HepG2 (cell line): ENCODE measurements around the gene LTC4S. TPM values are rescaled to one million over a fixed set of nuclear protein-coding genes. Genes with fewer than 3 reads are reported as not detected.

Experiments
- ATAC-seq: fragments of 200-7000 bp; cut with Tn5 transposase; 3 replicates; pipeline ENCODE4 v1.9.1; 2020; ENCODE audit warnings: mild to moderate bottlenecking, moderate library complexity
- BruUV-seq: library from RNA; stranded (reverse); fragments of 400-500 nt; replicated peaks from 2 replicates; lab custom pipeline; 2021; lab: Mats Ljungman, UMichigan
- CTCF ChIA-PET: fragments of 300-600 bp; formaldehyde crosslinking; extraction: SDS; loops from one replicate; lab custom pipeline; 2021; ENCODE audit warnings: low total read pairs, inconsistent platforms, low intra/inter-chr PET ratio; lab: Yijun Ruan, JAX
- POLR2A ChIA-PET: fragments of 350-600 bp; sonication (Branson Sonifier 250); formaldehyde crosslinking; loops from one replicate; lab custom pipeline; 2020; ENCODE audit warnings: antibody characterized with exemption, inconsistent platforms; lab: Yijun Ruan, JAX
- DNase-seq: peaks from one replicate; pipeline ENCODE4 v3.0.0-alpha.2; 2015; ENCODE audit warnings: low spot score
- FAIRE-seq: peaks from 3 replicates; lab custom pipeline; 2011; peaks lifted over from hg19 to GRCh38; lab: Jason Lieb, UNC
- H2AFZ ChIP-seq: one replicate; pipeline ENCODE4 v1.6.1; 2011; ENCODE audit warnings: low read length, inconsistent platforms
- H3K27ac ChIP-seq: fragments of 300-600 bp; 3 replicates; pipeline ENCODE4 v1.8.0; 2011; ENCODE audit warnings: mixed run types, mild to moderate bottlenecking, mixed read lengths, low read length, inconsistent platforms; ENCODE audit not compliant: insufficient read depth; ENCODE audit errors: extremely low read length
- H3K27me3 ChIP-seq, 2 experiments: fragments of 200-600 bp in 1 of 2; 2 replicates in 1 of 2; 3 replicates in 1 of 2; pipeline versions ENCODE4 v1.6.0 to v1.8.0; 2011; ENCODE audit warnings: low read length in 2 of 2, mild to moderate bottlenecking in 2 of 2, moderate library complexity in 2 of 2, inconsistent platforms in 1 of 2; ENCODE audit not compliant: insufficient read depth in 2 of 2, control insufficient read depth in 1 of 2
- H3K36me3 ChIP-seq, 2 experiments: fragments of 200-600 bp in 1 of 2; replicated peaks in 1 of 2; 2 replicates in 1 of 2; 3 replicates in 1 of 2; pipeline versions ENCODE4 v1.5.1 to v1.8.0; 2011; ENCODE audit warnings: low read length in 2 of 2, inconsistent platforms in 1 of 2; ENCODE audit not compliant: insufficient read depth in 2 of 2, control insufficient read depth in 1 of 2
- H3K4me1 ChIP-seq: 2 replicates; pipeline ENCODE4 v1.5.1; 2012; ENCODE audit warnings: low read length, inconsistent platforms; ENCODE audit not compliant: insufficient read depth
- H3K4me2 ChIP-seq: 2 replicates; pipeline ENCODE4 v1.6.0; 2011; ENCODE audit warnings: low read depth, low read length, inconsistent platforms
- H3K4me3 ChIP-seq, 3 experiments: fragments of 200-600 bp in 1 of 3; sonication (generic), shearing (Covaris generic) in 1 of 3; replicated peaks in 1 of 3; 2 replicates each; pipeline ENCODE4 v1.5.1; 2011 to 2016; ENCODE audit warnings: low read length in 3 of 3, inconsistent platforms in 2 of 3, low read depth in 2 of 3, mild to moderate bottlenecking in 2 of 3, control low read depth in 1 of 3, mixed read lengths in 1 of 3; ENCODE audit not compliant: insufficient read depth in 1 of 3
- H3K79me2 ChIP-seq: one replicate; pipeline ENCODE4 v1.6.1; 2011; ENCODE audit warnings: low read length, inconsistent platforms; ENCODE audit not compliant: insufficient read depth
- H3K9ac ChIP-seq: 2 replicates; pipeline ENCODE4 v1.6.0; 2011; ENCODE audit warnings: mild to moderate bottlenecking, low read depth, low read length, inconsistent platforms; ENCODE audit not compliant: insufficient read depth
- H3K9me3 ChIP-seq: 2 replicates; pipeline ENCODE4 v1.5.1; 2012; ENCODE audit warnings: mild to moderate bottlenecking, low read length
- H4K20me1 ChIP-seq: 2 replicates; pipeline ENCODE4 v1.6.0; 2011; ENCODE audit warnings: inconsistent platforms, mild to moderate bottlenecking, low read length, moderate library complexity; ENCODE audit not compliant: insufficient read depth
- AGO2 ChIP-seq: fragments of 200-400 bp; formaldehyde crosslinking; optimal IDR thresholded peaks from 2 replicates; pipeline ENCODE3; 2017; ENCODE audit warnings: mild to moderate bottlenecking, low read depth, low read length, moderate library complexity
- KDM4B ChIP-seq: sonication (generic); formaldehyde crosslinking; IDR thresholded peaks from 2 replicates; pipeline ENCODE4 v1.4.0; 2020; ENCODE audit warnings: missing genetic modification reagents
- KDM5A ChIP-seq: fragments of 200-600 bp; sonication (generic); IDR thresholded peaks from 2 replicates; pipeline ENCODE4 v1.7.0; 2018; ENCODE audit warnings: antibody characterized with exemption, mild to moderate bottlenecking, low read length, borderline replicate concordance
- ZNF512B ChIP-seq: sonication (generic); formaldehyde crosslinking; IDR thresholded peaks from 2 replicates; pipeline ENCODE4 v1.5.1; 2020; ENCODE audit warnings: missing genetic modification reagents, mild to moderate bottlenecking, borderline replicate concordance
- WGBS: methylation state at CpG from one replicate; pipeline ENCODE4 v1.1.6; 2017; ENCODE audit warnings: low lambda C conversion rate; 5-methylcytosine and 5-hydroxymethylcytosine counted together
- in situ Hi-C: cut with HindIII; loops from 2 replicates; pipeline ENCODE4 v1.10.0; 2017; ENCODE audit warnings: low pct_unique_long_range_greater_than_20kb; ENCODE audit not compliant: extremely low pct_ligation_motif_present
- intact Hi-C: fragments of 100-400 bp; cut with micrococcal nuclease; formaldehyde crosslinking; loops from one replicate; pipeline ENCODE4 v1.10.0; 2022; ENCODE audit not compliant: unreplicated experiment
- polyA plus RNA-seq, 8 experiments: library from polyadenylated mRNA; depleted of rRNA in 3 of 8; stranded (reverse) in 7 of 8; unstranded in 1 of 8; fragments of >200 nt; fragmentation: Illumina TruSeq in 4 of 8; extraction: Trizol in 4 of 8; gene quantifications; 2 replicates each; pipeline versions ENCODE4 v1.2.1 to v1.2.3, GENCODE V29; 2011 to 2016; ENCODE audit warnings: low read depth in 4 of 8, missing spikeins in 1 of 8, mixed read lengths in 1 of 8; ENCODE audit not compliant: insufficient read depth in 1 of 8
- total RNA-seq, 5 experiments: library from RNA; depleted of rRNA; stranded (reverse); fragments of >200 nt; fragmentation: Illumina TruSeq; extraction: Trizol; gene quantifications; 2 replicates each; pipeline ENCODE4 v1.2.3, GENCODE V29; 2016; ENCODE audit warnings: low read depth in 1 of 5
- TF ChIP-seq, protein P1 (sequence below): sonication (generic); formaldehyde crosslinking; IDR thresholded peaks from 2 replicates; pipeline ENCODE4 v1.8.1; 2023; ENCODE audit warnings: mild to moderate bottlenecking, moderate library complexity, missing genetic modification reagents
- TF ChIP-seq, protein P2 (sequence below): sonication (generic); formaldehyde crosslinking; IDR thresholded peaks from 2 replicates; pipeline ENCODE4 v1.4.0; 2020; ENCODE audit warnings: missing genetic modification reagents

The LTC4S gene
- total and polyA plus RNA-seq, 2 of the 13 experiments (the other 11 are each of a cell fraction or from before 2014, with no cell fraction given): 0.35 TPM; not detected in 1

DNA sequence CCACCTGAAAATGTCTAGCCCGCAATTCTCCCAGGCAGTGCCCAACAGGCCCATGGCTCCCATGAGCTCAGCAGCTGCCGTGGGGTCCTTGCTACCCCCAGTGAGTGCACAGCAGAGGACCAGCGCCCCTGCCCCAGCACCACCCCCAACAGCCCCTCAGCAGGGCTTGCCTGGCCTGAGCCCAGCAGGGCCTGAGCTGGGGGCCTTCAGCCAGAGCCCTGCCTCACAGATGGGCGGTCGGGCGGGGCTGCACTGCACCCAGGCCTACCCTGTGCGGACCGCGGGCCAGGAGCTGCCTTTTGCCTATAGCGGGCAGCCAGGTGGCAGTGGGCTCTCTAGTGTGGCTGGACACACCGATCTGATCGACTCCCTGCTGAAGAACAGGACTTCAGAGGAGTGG lies 19.3 kb upstream of the LTC4S start:
- Histone ChIP-seq H3K27ac (no peak overlapping the region), H3K27me3 (no peaks in the 10 kb centered on the region), H3K9me3 (no peaks in the 10 kb centered on the region), H3K79me2 (no peaks in the 10 kb centered on the region), H3K4me2 (no peak overlapping the region), H3K4me1 (no peaks in the 10 kb centered on the region), H3K36me3 (peaks cover 30 to 81% of the 10 kb centered on the region in 2 experiments), H3K9ac (no peak overlapping the region)
- FAIRE-seq: no peak
- POLR2A ChIA-PET: no interaction called here
- intact Hi-C loops: no loop called here
- TF ChIP-seq AGO2 (peak; percentile 38), ZNF512B (CRISPR knock-in tag) (no peak)
- TF ChIP-seq, all 625 proteins: peak for 1
- Histone ChIP-seq H4K20me1 (no peaks in the 10 kb centered on the region), H3K4me3 (no peak overlapping the region), H2AFZ (no peak overlapping the region)
- in situ Hi-C loops: loop anchor here (25.0 kb wide), 1 partner anchor 313 kb away; no protein-coding TSS in a partner anchor
- CTCF ChIA-PET: no interaction called here
- no TSS peak for BruUV-seq
- peak; percentile 31; the same call in 1 of the 3 replicates for ATAC-seq
- 100% methylated on average over 2 of the region's 12 CpGs for WGBS
- no peak for DNase-seq

DNA sequence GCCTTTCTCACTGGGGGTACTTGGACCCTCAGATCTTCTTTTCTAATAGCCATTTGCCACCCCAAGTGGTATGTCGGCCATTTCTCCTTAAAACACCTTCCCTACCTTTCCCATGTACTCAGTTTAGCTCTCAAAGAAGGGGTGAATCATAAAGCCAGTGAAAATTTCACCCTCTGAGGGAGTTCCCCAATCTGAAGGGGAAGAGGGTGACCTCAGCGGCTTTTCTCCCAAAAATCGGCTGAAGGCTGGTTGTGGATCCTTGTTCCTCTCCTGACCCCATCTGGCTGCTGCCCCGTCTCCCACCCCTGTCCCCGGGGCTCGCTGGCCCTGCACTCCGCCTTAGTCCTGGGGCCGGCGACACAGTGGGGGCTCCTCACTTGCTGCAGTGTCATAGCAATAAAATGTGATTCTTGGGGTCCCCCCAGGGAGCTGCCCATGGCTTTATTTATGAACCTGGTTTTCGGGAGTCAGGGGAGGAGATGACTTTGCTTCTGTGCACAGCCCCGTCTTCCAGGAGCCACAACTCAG lies 17.3 kb upstream of the LTC4S start:
- Histone ChIP-seq H2AFZ (no peak overlapping the region), H3K4me3 (no peak overlapping the region), H3K27ac (no peak overlapping the region), H4K20me1 (no peaks in the 10 kb centered on the region), H3K4me2 (no peak overlapping the region), H3K9me3 (no peaks in the 10 kb centered on the region), H3K27me3 (no peaks in the 10 kb centered on the region), H3K79me2 (no peaks in the 10 kb centered on the region)
- intact Hi-C loops: no loop called here
- BruUV-seq: no TSS peak
- no peak for DNase-seq
- TF ChIP-seq KDM4B (CRISPR knock-in tag) (no peak), KDM5A (no peak)
- TF ChIP-seq, protein P1, sequence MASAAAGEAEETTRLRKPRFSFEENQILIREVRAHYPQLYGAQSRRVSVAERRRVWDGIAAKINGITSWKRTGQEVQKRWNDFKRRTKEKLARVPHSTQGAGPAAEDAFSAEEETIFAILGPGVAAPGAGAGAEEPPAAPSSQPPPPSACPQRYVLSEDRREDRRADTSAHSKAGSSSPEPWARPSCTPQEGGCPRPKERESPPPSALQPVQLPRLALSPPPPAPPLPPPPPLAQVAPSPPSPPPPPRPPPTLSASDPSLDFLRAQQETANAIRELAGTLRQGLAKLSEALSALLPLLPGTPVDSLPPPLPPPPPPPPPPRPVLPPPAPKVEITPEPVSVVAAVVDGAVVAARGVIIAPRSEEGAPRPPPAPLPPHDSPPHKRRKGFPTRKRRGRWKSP (CRISPR knock-in tag): no peak
- TF ChIP-seq, protein P2, sequence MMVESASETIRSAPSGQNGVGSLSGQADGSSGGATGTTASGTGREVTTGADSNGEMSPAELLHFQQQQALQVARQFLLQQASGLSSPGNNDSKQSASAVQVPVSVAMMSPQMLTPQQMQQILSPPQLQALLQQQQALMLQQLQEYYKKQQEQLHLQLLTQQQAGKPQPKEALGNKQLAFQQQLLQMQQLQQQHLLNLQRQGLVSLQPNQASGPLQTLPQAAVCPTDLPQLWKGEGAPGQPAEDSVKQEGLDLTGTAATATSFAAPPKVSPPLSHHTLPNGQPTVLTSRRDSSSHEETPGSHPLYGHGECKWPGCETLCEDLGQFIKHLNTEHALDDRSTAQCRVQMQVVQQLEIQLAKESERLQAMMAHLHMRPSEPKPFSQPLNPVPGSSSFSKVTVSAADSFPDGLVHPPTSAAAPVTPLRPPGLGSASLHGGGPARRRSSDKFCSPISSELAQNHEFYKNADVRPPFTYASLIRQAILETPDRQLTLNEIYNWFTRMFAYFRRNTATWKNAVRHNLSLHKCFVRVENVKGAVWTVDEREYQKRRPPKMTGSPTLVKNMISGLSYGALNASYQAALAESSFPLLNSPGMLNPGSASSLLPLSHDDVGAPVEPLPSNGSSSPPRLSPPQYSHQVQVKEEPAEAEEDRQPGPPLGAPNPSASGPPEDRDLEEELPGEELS (CRISPR knock-in tag): no peak
- TF ChIP-seq, all 625 proteins: peak for 0
- Histone ChIP-seq H3K4me1 (no peaks in the 10 kb centered on the region), H3K9ac (no peak overlapping the region), H3K36me3 (peaks cover 27 to 68% of the 10 kb centered on the region in 2 experiments)
- in situ Hi-C loops: no loop called here
- ATAC-seq (no peak), FAIRE-seq (no peak)
- ChIA-PET POLR2A (no interaction called here), CTCF (no interaction called here)
- 96% methylated on average over 11 of the region's 11 CpGs for WGBS
